ENCODE data around the gene CCT4. TPM values are rescaled to one million over a fixed set of nuclear protein-coding genes. Genes with fewer than 3 reads are reported as not detected.

Gene CCT4
- total RNA-seq, 1 experiment from 2014 or later: 265 TPM

DNA sequence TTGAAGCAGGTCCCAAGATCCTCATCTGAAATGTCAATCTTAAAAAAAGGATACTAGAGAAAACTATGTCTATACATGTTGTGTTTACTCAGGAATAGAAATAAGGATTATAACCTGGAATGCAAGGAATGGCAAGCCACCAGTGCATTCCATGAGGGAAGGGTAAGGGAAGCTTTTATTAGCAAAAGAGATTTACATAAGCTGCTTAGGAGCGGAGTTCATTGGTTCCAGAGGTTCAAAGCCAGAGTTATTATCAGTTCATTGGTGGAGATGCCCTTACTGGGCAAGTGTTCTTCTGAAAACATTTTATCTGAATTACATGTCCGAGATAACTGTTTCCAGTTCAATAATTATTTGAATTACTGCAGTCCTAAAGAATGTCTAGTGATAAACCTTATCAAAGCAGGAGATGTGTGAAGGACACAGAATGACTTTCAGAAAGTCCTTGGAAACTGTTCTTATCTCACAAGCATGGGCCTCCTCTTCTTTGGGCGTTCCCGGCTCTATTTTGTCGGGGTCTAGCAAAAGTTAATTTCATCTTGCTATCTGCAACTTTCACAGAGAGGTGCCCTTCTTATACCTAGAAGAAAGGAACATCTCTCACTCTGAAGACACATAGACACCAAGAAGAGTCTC is 40.5 kb upstream of the CCT4 start:
- Histone ChIP-seq H3K79me2 (ENCODE audit: low read depth) (no peaks in the 10 kb centered on the region), H3K36me3 (ENCODE audit: low read depth) (no peaks in the 10 kb centered on the region), H2AFZ (no peak overlapping the region), H3K4me3 (no peak overlapping the region), H3K9me3 (ENCODE audit: insufficient read depth, low read depth) (no peaks in the 10 kb centered on the region), H3K27ac (no peak overlapping the region), H3F3A (ENCODE audit: insufficient read depth, low read depth) (no peaks in the 10 kb centered on the region), H3K9me2 (ENCODE audit: insufficient read depth) (no peaks in the 10 kb centered on the region), H3K27me3 (ENCODE audit: insufficient read depth, low read depth) (no peaks in the 10 kb centered on the region), H3K4me2 (no peak overlapping the region), H3K4me1 (replicated peaks; ENCODE audit: insufficient read depth) (no peaks in the 10 kb centered on the region), H4K20me1 (ENCODE audit: insufficient read depth) (no peaks in the 10 kb centered on the region)
- intact Hi-C loops (cut with micrococcal nuclease; ENCODE audit: unreplicated experiment): no loop called here
- DNase-seq: no peak
- no TSS peak for BruUV-seq (replicated peaks)
- POLR2A ChIA-PET (ENCODE audit: unreplicated experiment): no interaction called here
- TF ChIP-seq CTCF (conservative IDR thresholded peaks at IDR 0.05): no peak
- TF ChIP-seq EZH2 (IDR thresholded peaks at IDR 0.05; ENCODE audit: low read depth): no peak
- CTCF ChIA-PET: no interaction called here

DNA sequence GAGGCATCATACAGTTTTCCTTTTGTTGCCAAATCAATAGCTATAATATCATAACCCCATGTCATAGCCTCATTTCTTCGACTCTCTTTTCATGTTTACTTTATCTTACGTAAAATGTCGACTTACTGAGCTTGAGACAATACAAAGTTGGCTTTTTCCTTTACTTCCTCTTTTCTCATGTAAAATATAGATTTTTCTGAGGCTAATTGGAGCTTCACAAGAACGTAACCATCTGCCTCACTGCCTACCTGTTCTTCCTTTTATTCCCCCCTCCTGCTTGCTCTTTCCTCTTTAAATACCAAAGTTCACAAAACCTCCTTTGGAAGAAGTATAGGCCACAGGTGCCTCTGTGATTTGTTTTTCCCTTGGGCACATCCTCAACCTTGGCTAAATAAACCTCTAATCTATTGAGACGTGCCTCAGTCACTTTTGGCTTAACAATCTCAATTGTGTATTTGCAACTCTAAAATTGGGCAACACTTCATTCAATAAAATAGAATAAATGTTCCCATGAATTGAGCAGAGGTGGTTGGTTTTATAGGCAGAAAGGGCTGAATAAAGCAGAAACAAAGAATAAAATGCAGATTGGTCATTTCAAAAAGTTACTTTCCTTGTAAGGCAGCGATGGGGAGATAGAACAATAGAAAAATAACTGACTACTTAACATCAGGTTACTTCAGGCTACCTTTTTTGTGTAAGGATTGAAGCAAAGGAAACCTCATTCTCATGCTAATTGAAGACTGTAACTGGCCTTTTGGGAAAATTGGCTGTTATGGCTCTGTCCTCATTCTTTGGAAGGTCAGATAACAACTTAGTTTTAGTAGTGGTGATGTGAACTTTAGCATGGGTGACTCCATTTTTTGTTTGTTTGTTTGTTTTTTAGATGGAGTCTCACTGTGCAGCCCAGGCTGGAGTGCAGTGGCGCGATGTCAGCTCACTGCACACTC is 38.3 kb upstream of the CCT4 start:
- intact Hi-C loops (cut with micrococcal nuclease; ENCODE audit: unreplicated experiment): no loop called here
- no TSS peak for BruUV-seq (replicated peaks)
- no peaks in the 10 kb centered on the region for H3K4me1 ChIP-seq (replicated peaks; ENCODE audit: insufficient read depth)

More for the DNA sequence above, 38.3 kb upstream of the CCT4 start:
- no peak for DNase-seq
- POLR2A ChIA-PET (ENCODE audit: unreplicated experiment): no interaction called here
- H3K9me3 ChIP-seq (ENCODE audit: insufficient read depth, low read depth): no peaks in the 10 kb centered on the region
- no peaks in the 10 kb centered on the region for H3F3A ChIP-seq (ENCODE audit: insufficient read depth, low read depth)
- H4K20me1 ChIP-seq (ENCODE audit: insufficient read depth): no peaks in the 10 kb centered on the region
- CTCF ChIA-PET: no interaction called here
- H3K79me2 ChIP-seq (ENCODE audit: low read depth): no peaks in the 10 kb centered on the region
- no peak overlapping the region for H3K4me3 ChIP-seq
- H3K9me2 ChIP-seq (ENCODE audit: insufficient read depth): no peaks in the 10 kb centered on the region
- H3K36me3 ChIP-seq (ENCODE audit: low read depth): no peaks in the 10 kb centered on the region
- H2AFZ ChIP-seq: no peak overlapping the region
- H3K4me2 ChIP-seq: no peak overlapping the region
- H3K27me3 ChIP-seq (ENCODE audit: insufficient read depth, low read depth): no peaks in the 10 kb centered on the region
- H3K27ac ChIP-seq: no peak overlapping the region
- TF ChIP-seq CTCF (conservative IDR thresholded peaks at IDR 0.05): no peak
- no peak for TF ChIP-seq EZH2 (IDR thresholded peaks at IDR 0.05; ENCODE audit: low read depth)
